ENCODE data around the gene KCNT1. TPM values are rescaled to one million over a fixed set of nuclear protein-coding genes. Genes with fewer than 3 reads are reported as not detected.
"Not testable (repeated sequence)": the region's sequence is repeated elsewhere in the genome, so short reads cannot be mapped to it uniquely, and the experiment has no call there.

The KCNT1 gene
- total RNA-seq, 2 experiments from 2014 or later, result not detected

GRCh38 chr9:135665795-135666189 is 36.2 kb upstream of the KCNT1 start:
- POLR2A ChIA-PET, result no interaction called here
- intact Hi-C loops (cut with DNase I, micrococcal nuclease), result no loop called here
- H3K36me3 Mint-ChIP-seq (ENCODE audit: low read depth), result no peaks in the 10 kb centered on the region
- ATAC-seq, result no peak
- CTCF ChIA-PET, result no interaction called here
- H3K4me1 Mint-ChIP-seq, result no peaks in the 10 kb centered on the region
- H3K27ac Mint-ChIP-seq, result no peak overlapping the region
- H3K9me3 Mint-ChIP-seq (ENCODE audit: low read depth), result no peaks in the 10 kb centered on the region
- H3K27me3 Mint-ChIP-seq, result peaks cover 2% of the 10 kb centered on the region
- no peak for DNase-seq
- no peak overlapping the region for H3K4me3 Mint-ChIP-seq

- Mint-ChIP-seq H3K4me1 (no peaks in the 10 kb centered on the region), H3K27me3 (peaks cover 2% of the 10 kb centered on the region), H3K9me3 (ENCODE audit: low read depth) (no peaks in the 10 kb centered on the region), H3K36me3 (ENCODE audit: low read depth) (no peaks in the 10 kb centered on the region), H3K27ac (no peak overlapping the region), H3K4me3 (no peak overlapping the region)
- no peak for DNase-seq
- intact Hi-C loops (cut with DNase I, micrococcal nuclease), result no loop called here
- POLR2A ChIA-PET, result no interaction called here
- CTCF ChIA-PET, result interaction anchor here (0.6 kb wide), 1 partner anchor 214 kb away, joined by 3 read pairs; no protein-coding TSS in a partner anchor
- no peak for ATAC-seq
These were observed 35.2 kb upstream of the KCNT1 start for GRCh38 chr9:135666534-135667462.

DNA sequence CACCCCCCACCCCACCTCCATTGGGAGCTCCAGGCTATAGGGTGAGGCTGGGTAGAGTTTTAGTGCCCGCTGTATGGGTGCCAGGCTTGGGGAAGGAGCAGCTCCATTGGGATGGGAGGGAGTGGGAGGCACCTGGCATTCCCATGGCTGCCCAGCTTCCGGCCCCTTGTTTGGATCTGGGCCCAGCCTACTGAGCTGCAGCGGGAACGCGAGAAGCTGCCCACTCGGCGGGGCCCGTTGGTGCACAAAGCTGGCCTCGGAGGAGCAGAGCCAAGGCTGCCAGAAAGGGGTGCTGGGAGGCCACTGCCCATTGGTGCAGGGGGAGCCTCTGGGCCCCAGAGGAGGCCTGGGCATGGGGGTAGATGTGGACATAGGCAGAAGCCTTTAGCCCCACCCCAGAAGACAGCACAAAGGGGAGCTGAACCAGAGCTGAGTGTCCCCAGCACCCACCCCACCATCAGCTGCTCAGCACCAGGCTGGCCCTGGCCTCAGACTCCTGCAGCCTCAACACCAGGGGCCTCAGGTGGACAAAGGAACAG is 34.5 kb upstream of the KCNT1 start:
- no peak for ATAC-seq
- ChIA-PET CTCF (interaction anchor here (0.6 kb wide), 1 partner anchor 215 kb away, joined by 3 read pairs; no protein-coding TSS in a partner anchor), POLR2A (no interaction called here)
- intact Hi-C loops (cut with DNase I, micrococcal nuclease), result no loop called here
- no peaks in the 10 kb centered on the region for H3K4me1 Mint-ChIP-seq
- H3K36me3 Mint-ChIP-seq (ENCODE audit: low read depth), result no peaks in the 10 kb centered on the region
- no peak overlapping the region for H3K4me3 Mint-ChIP-seq
- no peak overlapping the region for H3K27ac Mint-ChIP-seq
- H3K9me3 Mint-ChIP-seq (ENCODE audit: low read depth), result no peaks in the 10 kb centered on the region
- DNase-seq, result no peak
- H3K27me3 Mint-ChIP-seq, result peaks cover 4% of the 10 kb centered on the region

DNA sequence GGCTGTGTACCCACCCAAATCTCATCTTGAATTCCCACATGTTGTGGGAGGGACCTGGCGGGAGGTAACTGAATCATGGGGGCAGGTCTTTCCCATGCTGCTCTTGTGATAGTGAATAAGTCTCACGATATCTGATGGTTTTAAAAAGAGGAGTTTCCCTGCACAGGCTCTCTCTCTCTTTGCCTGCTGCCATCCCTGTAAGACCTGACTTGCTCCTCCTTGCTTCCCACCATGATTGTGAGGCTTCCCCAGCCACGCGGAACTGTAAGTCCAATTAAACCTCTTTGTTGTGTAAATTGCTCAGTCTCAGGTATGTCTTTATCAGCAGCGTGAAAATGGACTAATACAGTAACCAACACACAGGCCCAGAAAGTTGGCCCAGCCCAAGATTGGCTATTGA is 33.0 kb upstream of the KCNT1 start:
- H3K4me1 Mint-ChIP-seq; DNase-seq; H3K9me3 Mint-ChIP-seq (ENCODE audit: low read depth); intact Hi-C loops (cut with DNase I, micrococcal nuclease); H3K27me3 Mint-ChIP-seq; H3K36me3 Mint-ChIP-seq (ENCODE audit: low read depth); POLR2A ChIA-PET; ATAC-seq; H3K27ac Mint-ChIP-seq; H3K4me3 Mint-ChIP-seq; CTCF ChIA-PET: not testable (repeated sequence)

DNA sequence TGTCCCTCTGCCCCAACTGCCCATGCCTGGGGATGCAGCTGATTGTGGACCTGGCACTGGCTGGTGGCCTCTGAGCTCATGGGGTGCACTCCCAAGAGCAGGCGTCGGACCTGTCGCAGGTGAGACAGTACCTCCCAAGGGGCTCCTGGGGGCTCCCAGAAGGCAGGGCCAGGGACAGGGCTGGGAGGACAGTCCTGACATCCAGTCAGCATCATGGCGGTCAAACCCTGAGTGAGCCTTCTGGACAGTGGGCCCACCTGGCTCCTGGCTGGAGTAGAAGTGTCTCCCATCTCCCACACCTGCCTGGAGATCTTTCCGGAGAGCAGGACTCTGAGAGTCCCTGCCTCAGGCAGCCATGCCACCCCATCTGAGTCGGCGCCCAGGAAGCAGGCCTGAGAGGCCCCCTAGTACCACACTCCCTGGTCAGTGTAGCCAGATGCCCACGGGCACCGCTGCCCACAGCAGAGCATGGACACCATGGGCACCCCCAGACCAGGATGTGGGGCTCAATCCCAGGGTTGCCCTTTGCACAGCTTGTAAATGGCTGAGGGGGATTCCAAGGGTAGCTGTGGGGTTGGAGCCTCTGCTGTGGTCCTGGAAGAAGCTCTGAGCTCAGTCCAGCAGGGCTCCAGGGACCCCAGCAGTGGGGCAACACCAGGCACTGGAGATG is 32.2 kb upstream of the KCNT1 start:
- H3K36me3 Mint-ChIP-seq (ENCODE audit: low read depth), result no peaks in the 10 kb centered on the region
- DNase-seq (no peak), ATAC-seq (no peak)
- H3K27ac Mint-ChIP-seq, result no peak overlapping the region
- peaks cover 4% of the 10 kb centered on the region for H3K27me3 Mint-ChIP-seq
- no peak overlapping the region for H3K4me3 Mint-ChIP-seq
- ChIA-PET POLR2A (no interaction called here), CTCF (no interaction called here)
- intact Hi-C loops (cut with DNase I, micrococcal nuclease), result no loop called here
- no peaks in the 10 kb centered on the region for H3K4me1 Mint-ChIP-seq
- H3K9me3 Mint-ChIP-seq (ENCODE audit: low read depth), result no peaks in the 10 kb centered on the region

- no peaks in the 10 kb centered on the region for H3K9me3 Mint-ChIP-seq (ENCODE audit: low read depth)
- no peaks in the 10 kb centered on the region for H3K4me1 Mint-ChIP-seq
- H3K27me3 Mint-ChIP-seq, result peaks cover 4% of the 10 kb centered on the region
- DNase-seq, result no peak
- ATAC-seq, result no peak
- H3K36me3 Mint-ChIP-seq (ENCODE audit: low read depth), result no peaks in the 10 kb centered on the region
- H3K27ac Mint-ChIP-seq, result no peak overlapping the region
- no peak overlapping the region for H3K4me3 Mint-ChIP-seq
- CTCF ChIA-PET, result no interaction called here
- POLR2A ChIA-PET, result no interaction called here
- intact Hi-C loops (cut with DNase I, micrococcal nuclease), result no loop called here
These were observed 31.0 kb upstream of the KCNT1 start for GRCh38 chr9:135670721-135671590.

DNA sequence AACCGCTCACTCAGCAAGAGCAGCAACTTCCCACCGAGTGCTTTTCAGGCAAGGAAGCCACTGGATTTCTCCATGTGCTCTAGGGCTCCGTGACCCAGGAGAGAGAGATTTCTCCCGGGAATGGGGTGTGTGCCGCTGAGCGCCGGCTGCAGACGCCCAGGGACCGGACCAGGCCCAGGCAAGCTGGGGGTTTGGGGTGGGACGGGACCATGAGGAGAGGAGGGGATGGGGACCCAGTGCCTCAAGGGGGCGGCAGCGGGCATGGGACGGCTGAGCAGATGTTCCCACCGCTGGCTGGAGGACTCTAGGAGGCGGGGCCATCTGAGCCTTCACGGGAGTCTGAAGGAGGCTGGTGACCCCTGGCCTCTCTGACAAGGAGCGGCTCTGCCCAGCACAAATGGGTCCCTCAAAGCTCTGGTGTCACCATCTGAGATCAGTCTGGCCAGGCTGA is 30.4 kb upstream of the KCNT1 start:
- Mint-ChIP-seq H3K36me3 (ENCODE audit: low read depth) (no peaks in the 10 kb centered on the region), H3K27ac (no peak overlapping the region), H3K4me3 (no peak overlapping the region), H3K4me1 (no peaks in the 10 kb centered on the region), H3K9me3 (ENCODE audit: low read depth) (no peaks in the 10 kb centered on the region), H3K27me3 (peaks cover 2% of the 10 kb centered on the region)
- CTCF ChIA-PET, result no interaction called here
- intact Hi-C loops (cut with DNase I, micrococcal nuclease), result no loop called here
- ATAC-seq (no peak), DNase-seq (no peak)
- POLR2A ChIA-PET, result no interaction called here

DNA sequence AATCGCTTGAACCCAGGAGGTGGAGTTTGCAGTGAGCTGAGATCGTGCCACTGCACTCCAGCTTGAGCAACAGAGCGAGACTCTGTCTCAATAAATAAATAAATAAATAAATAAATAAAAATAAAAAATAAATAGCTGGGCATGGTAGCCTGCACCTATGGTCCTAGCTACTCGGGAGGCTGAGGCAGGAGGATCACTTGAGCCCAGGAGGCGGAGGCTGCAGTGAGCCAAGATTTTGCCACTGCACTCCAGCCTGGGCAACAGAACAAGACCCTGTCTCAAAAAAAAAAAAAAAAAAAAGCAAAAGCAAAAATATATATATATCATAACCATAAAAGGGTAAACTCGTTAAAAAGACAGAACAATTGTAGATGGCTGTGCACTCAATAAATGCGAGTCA is 29.2 kb upstream of the KCNT1 start:
- CTCF ChIA-PET; POLR2A ChIA-PET; H3K9me3 Mint-ChIP-seq (ENCODE audit: low read depth); H3K4me1 Mint-ChIP-seq; DNase-seq; H3K27ac Mint-ChIP-seq; ATAC-seq; H3K36me3 Mint-ChIP-seq (ENCODE audit: low read depth); H3K4me3 Mint-ChIP-seq; intact Hi-C loops (cut with DNase I, micrococcal nuclease); H3K27me3 Mint-ChIP-seq: not testable (repeated sequence)

DNA sequence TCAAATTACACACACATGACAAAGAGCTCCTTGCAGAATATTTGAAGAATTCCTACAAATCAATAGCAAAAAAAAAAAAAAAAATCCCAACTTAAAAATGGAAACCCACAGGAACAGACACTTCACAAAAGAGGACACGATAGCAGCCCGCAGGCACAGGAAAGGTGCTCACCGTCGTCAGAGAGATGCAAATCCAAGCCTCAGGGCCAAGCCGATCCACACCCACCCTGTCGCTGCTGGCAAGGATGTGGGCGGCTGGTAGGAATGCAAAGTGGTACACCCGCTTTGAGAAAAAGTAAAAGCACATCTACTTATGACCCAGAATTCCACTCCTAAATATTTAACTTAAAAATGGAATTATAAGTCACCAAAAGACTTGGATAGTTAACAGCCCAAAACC is 28.0 kb upstream of the KCNT1 start:
- intact Hi-C loops (cut with DNase I, micrococcal nuclease), result no loop called here
- DNase-seq (no peak), ATAC-seq (no peak)
- POLR2A ChIA-PET, result no interaction called here
- Mint-ChIP-seq H3K36me3 (ENCODE audit: low read depth) (no peaks in the 10 kb centered on the region), H3K9me3 (ENCODE audit: low read depth) (no peaks in the 10 kb centered on the region), H3K4me1 (no peaks in the 10 kb centered on the region), H3K4me3 (no peak overlapping the region), H3K27me3 (peaks cover 2% of the 10 kb centered on the region), H3K27ac (no peak overlapping the region)
- CTCF ChIA-PET, result no interaction called here

DNA sequence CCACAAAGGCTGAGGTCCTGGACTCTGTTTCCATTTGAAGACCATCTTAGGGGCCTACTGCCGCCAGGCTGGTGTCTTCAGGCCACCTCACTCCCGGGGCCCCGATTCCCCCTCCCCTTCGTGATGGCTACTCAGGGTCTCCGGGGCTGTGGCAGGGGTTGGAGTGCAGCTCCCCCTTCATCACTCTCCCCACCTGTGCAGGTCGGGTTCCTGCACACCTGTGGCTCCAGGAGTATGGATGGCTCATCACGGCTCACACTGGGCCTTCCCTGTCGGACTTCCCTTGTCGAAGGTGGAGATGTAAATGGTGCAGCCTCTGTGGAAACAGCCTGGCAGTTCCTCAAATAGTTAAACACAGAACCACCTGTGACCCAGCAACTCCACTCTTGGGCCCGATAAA is 27.0 kb upstream of the KCNT1 start:
- H3K27me3 Mint-ChIP-seq, result peaks cover 2% of the 10 kb centered on the region
- H3K9me3 Mint-ChIP-seq (ENCODE audit: low read depth), result no peaks in the 10 kb centered on the region
- DNase-seq, result no peak
- H3K4me1 Mint-ChIP-seq, result no peaks in the 10 kb centered on the region
- POLR2A ChIA-PET, result no interaction called here
- no peak overlapping the region for H3K27ac Mint-ChIP-seq
- intact Hi-C loops (cut with DNase I, micrococcal nuclease), result no loop called here
- H3K4me3 Mint-ChIP-seq, result no peak overlapping the region
- ATAC-seq, result no peak
- CTCF ChIA-PET, result no interaction called here
- no peaks in the 10 kb centered on the region for H3K36me3 Mint-ChIP-seq (ENCODE audit: low read depth)

- peaks cover 2% of the 10 kb centered on the region for H3K27me3 Mint-ChIP-seq
- intact Hi-C loops (cut with DNase I, micrococcal nuclease), result no loop called here
- ChIA-PET POLR2A (no interaction called here), CTCF (interaction anchor here (0.6 to 1.4 kb wide), 2 partner anchors 76 to 574 kb away, joined by 3 to 4 read pairs; no protein-coding TSS in a partner anchor)
- ATAC-seq (no peak), DNase-seq (no peak)
- H3K4me1 Mint-ChIP-seq, result no peaks in the 10 kb centered on the region
- no peaks in the 10 kb centered on the region for H3K36me3 Mint-ChIP-seq (ENCODE audit: low read depth)
- H3K27ac Mint-ChIP-seq, result no peak overlapping the region
- H3K4me3 Mint-ChIP-seq, result no peak overlapping the region
- no peaks in the 10 kb centered on the region for H3K9me3 Mint-ChIP-seq (ENCODE audit: low read depth)
These were observed 25.1 kb upstream of the KCNT1 start for GRCh38 chr9:135676891-135677290.

Data from activated CD4-positive, alpha-beta T cell treated with anti-CD3 and anti-CD28 coated beads for 36 hours (primary cell).